Stomach (tissue), 9 donors: ENCODE results near the gene UBXN2A. TPM values are rescaled to one million over a fixed set of nuclear protein-coding genes. Genes with fewer than 3 reads are reported as not detected.

Experiments used
- DNase-seq, 2 donors: peaks; one replicate each; pipeline versions ENCODE4 v3.0.0 to v3.0.0-alpha.2; 2013 to 2019
- H3K27ac ChIP-seq, 5 donors: fragments of 200-600 bp in 4 of 5; sonication (generic) in 4 of 5; one replicate each; pipeline ENCODE4 v1.5.1; 2013 to 2019; ENCODE audit warnings: mild to moderate bottlenecking in 1 of 5, moderate library complexity in 1 of 5
- H3K27me3 ChIP-seq, 3 donors: fragments of 200-600 bp; sonication (generic); one replicate each; pipeline ENCODE4 v1.5.1; 2017 to 2019; ENCODE audit warnings: mixed run types in 1 of 3
- H3K36me3 ChIP-seq, 4 donors: fragments of 200-600 bp; sonication (generic); 1 replicate in 3 of 4; 2 replicates in 1 of 4; pipeline ENCODE4 v1.5.1; 2016 to 2019
- H3K4me1 ChIP-seq, 4 donors: fragments of 200-600 bp; sonication (generic); one replicate each; pipeline ENCODE4 v1.5.1; 2016 to 2019
- H3K4me3 ChIP-seq, 4 donors: fragments of 200-600 bp; sonication (generic) in 3 of 4; one replicate each; pipeline ENCODE4 v1.5.1; 2016 to 2019; ENCODE audit warnings: mild to moderate bottlenecking in 1 of 4
- H3K9me3 ChIP-seq, 4 donors: fragments of 200-600 bp; sonication (generic); one replicate each; pipeline ENCODE4 v1.5.1; 2016 to 2019
- EP300 ChIP-seq: sonication (generic); formaldehyde crosslinking; IDR thresholded peaks from one replicate; pipeline ENCODE4 v1.6.1; 2017; ENCODE audit warnings: antibody characterized with exemption
- POLR2A ChIP-seq, 4 donors: fragments of 450-650 bp; IDR thresholded peaks; one replicate each; pipeline ENCODE4 v1.6.1; 2016; ENCODE audit warnings: antibody characterized with exemption in 4 of 4, control low read depth in 2 of 4, mild to moderate bottlenecking in 1 of 4, moderate library complexity in 1 of 4
- POLR2AphosphoS5 ChIP-seq, 3 donors: sonication (generic); formaldehyde crosslinking; IDR thresholded peaks; one replicate each; pipeline ENCODE4 v1.6.1; 2016; ENCODE audit warnings: antibody characterized with exemption in 3 of 3
- WGBS, 5 donors: extraction: QIAGEN DNeasy Blood & Tissue Kit in 3 of 5; methylation state at CpG; one replicate each; pipeline versions ENCODE4 v1.1.5 to v1.1.7; 2013 to 2018; 5-methylcytosine and 5-hydroxymethylcytosine counted together
- intact Hi-C: fragments of 100-400 bp; cut with DNase I; formaldehyde crosslinking; loops from one replicate; pipeline ENCODE4 v1.15.1; 2023; ENCODE audit warnings: low total_unique reads
- polyA plus RNA-seq, 3 donors: library from polyadenylated mRNA; stranded (reverse); fragments of 200-250 nt; gene quantifications; one replicate each; pipeline ENCODE4 v1.2.3, GENCODE V29; 2013
- total RNA-seq, 5 donors: library from RNA; depleted of rRNA; stranded (reverse); fragments of >200 nt; gene quantifications; one replicate each; pipeline versions ENCODE4 v1.1.0 to v1.2.3, GENCODE V29; 2014 to 2016
- TF ChIP-seq, protein P1 (sequence below), 7 experiments: fragments of 450-650 bp in 4 of 7; fragments of 200-600 bp in 3 of 7; sonication (generic) in 3 of 7; IDR thresholded peaks; one replicate each; pipeline ENCODE4 v1.5.1; 2016 to 2019; ENCODE audit warnings: antibody characterized with exemption in 7 of 7, control low read depth in 2 of 7, mild to moderate bottlenecking in 1 of 7
- donor health status: healthy with polysubstance abuse.
- donor health status: Bipolar disorder and iron deficiency.
- donor health status: healthy.

The UBXN2A gene
- total and polyA plus RNA-seq, 8 donors = 3.6 to 53.6 (median 7.6) TPM

DNA sequence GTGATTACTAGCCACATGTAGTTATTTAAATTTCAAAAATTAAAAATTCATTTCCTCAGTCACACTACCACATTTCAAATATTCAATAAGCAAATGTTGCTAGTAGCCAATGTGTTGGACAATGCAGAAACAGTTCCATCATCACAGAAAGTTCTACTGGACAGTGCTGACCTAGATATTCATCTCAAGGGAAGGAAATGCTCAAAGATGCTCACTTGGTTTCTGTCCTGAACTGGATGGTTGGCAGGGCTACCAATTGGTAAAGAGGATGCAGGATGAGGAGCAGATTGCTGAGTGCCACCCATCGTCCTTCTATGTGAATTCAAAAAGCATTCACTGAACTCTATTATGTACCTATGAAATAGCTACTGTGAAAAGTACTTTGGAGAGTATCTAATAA, 6.0 kb upstream of the UBXN2A start:
- Histone ChIP-seq H3K27me3 (no peaks in the 10 kb centered on the region), H3K4me3 (no peak overlapping the region), H3K4me1 (peaks cover 0 to 9% (median 6%) of the 10 kb centered on the region in 4 donors), H3K27ac (no peak overlapping the region), H3K9me3 (no peaks in the 10 kb centered on the region), H3K36me3 (peaks cover 0 to 9% (median 4%) of the 10 kb centered on the region in 4 donors)
- no peak for TF ChIP-seq POLR2A (IDR thresholded peaks at IDR 0.05)
- no peak for TF ChIP-seq POLR2AphosphoS5 (IDR thresholded peaks at IDR 0.05)
- TF ChIP-seq EP300 = no peak
- TF ChIP-seq, protein P1, sequence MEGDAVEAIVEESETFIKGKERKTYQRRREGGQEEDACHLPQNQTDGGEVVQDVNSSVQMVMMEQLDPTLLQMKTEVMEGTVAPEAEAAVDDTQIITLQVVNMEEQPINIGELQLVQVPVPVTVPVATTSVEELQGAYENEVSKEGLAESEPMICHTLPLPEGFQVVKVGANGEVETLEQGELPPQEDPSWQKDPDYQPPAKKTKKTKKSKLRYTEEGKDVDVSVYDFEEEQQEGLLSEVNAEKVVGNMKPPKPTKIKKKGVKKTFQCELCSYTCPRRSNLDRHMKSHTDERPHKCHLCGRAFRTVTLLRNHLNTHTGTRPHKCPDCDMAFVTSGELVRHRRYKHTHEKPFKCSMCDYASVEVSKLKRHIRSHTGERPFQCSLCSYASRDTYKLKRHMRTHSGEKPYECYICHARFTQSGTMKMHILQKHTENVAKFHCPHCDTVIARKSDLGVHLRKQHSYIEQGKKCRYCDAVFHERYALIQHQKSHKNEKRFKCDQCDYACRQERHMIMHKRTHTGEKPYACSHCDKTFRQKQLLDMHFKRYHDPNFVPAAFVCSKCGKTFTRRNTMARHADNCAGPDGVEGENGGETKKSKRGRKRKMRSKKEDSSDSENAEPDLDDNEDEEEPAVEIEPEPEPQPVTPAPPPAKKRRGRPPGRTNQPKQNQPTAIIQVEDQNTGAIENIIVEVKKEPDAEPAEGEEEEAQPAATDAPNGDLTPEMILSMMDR (IDR thresholded peaks at IDR 0.05) = no peak
- DNase-seq = no peak
- intact Hi-C loops = no loop called here
- 37 to 77% (median 54%) methylated on average over 1 of the region's 1 CpG for WGBS, 5 donors

DNA sequence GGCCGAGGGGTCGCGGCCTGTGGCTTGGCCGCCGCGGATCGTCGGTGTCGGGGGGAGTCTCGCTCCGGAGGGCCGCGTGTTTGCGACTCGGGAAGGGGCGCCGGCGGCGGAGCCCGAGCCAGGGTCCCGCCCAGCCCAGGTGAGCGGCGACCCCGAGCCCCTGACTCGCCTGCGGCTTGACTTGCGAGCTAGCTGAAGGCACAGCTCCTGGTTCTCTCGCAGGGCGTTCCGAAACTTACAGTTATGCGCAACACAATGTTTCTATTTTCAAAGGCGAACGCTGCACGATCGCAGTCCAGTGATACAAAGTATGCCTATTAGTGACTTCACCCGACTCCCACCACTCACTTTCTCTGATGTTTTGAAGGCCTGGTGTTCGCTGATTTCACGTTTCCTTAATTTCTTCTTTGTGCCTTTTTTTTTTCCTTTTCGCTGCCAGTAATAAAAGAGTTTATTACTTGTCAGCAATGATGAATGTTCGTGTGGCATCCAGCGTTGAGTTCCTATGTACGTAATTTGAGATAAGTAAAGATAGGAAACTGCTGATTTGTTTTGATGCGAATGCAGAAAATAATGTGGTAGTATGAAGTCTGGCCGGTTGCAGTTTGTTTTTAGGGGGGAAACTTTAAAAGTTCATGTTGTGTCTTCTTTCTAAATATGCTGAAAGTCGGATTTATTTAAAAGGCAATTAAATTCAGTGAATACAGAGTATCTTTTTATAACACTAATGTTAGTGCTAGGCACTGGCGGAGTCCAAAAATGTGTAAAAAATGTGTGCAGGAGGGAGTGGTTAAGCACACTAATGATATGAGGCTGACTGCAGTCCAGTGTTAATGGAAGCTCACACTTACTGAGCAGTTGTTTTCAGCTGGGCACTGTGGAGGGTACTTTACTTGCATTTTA, 706 bp downstream of the UBXN2A start:
- H3K9me3 ChIP-seq = no peaks in the 10 kb centered on the region
- peak; percentile 47 to 73 for DNase-seq
- WGBS, 5 donors = 1 to 2% (median 1%) methylated on average over 29 to 46 of the region's 46 CpGs
- no peaks in the 10 kb centered on the region for H3K27me3 ChIP-seq
- H3K4me1 ChIP-seq = peaks cover 10 to 27% (median 21%) of the 10 kb centered on the region in 4 donors
- H3K36me3 ChIP-seq = no peaks in the 10 kb centered on the region
- TF ChIP-seq EP300 (no peak), POLR2A (IDR thresholded peaks at IDR 0.05) (no peak), POLR2AphosphoS5 (IDR thresholded peaks at IDR 0.05) (no peak)
- TF ChIP-seq, protein P1 (IDR thresholded peaks at IDR 0.05) = no peak
- peak overlapping the region; percentile 58 to 93 (median 89) for H3K4me3 ChIP-seq
- peak overlapping the region; percentile 82 to 97 (median 97) for H3K27ac ChIP-seq
- intact Hi-C loops = no loop called here

DNA sequence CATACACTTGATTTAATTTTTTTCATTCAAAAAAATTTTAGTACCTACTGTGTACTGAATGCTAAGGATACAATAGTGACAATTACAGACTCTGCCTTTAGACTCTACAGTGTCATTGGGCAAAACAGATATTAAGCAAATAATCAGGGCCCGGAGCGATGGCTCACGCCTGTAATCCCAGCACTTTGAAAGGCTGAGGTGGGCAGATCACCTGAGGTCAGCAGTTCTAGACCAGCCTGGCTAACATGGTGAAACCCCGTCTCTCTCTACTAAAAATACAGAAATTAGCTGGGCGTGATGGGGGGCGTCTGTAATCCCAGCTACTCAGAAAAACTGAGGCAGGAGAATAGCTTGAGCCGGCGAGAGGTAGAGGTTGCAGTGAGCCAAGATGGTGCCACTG, 1.4 kb downstream of the UBXN2A start:
- DNase-seq = no peak
- H3K9me3 ChIP-seq = no peaks in the 10 kb centered on the region
- WGBS, 5 donors = 71 to 84% (median 75%) methylated on average over 8 of the region's 8 CpGs
- peak overlapping the region in 1 of 5 donors; percentile 97 for H3K27ac ChIP-seq
- no peaks in the 10 kb centered on the region for H3K36me3 ChIP-seq
- TF ChIP-seq POLR2A (IDR thresholded peaks at IDR 0.05) (no peak), POLR2AphosphoS5 (IDR thresholded peaks at IDR 0.05) (no peak), EP300 (no peak)
- TF ChIP-seq, protein P1 (IDR thresholded peaks at IDR 0.05) = no peak
- H3K4me3 ChIP-seq = peak overlapping the region in 3 of 4 donors; percentile 58 to 92 (median 86)
- intact Hi-C loops = no loop called here
- peaks cover 10 to 27% (median 21%) of the 10 kb centered on the region in 4 donors for H3K4me1 ChIP-seq
- no peaks in the 10 kb centered on the region for H3K27me3 ChIP-seq

DNA sequence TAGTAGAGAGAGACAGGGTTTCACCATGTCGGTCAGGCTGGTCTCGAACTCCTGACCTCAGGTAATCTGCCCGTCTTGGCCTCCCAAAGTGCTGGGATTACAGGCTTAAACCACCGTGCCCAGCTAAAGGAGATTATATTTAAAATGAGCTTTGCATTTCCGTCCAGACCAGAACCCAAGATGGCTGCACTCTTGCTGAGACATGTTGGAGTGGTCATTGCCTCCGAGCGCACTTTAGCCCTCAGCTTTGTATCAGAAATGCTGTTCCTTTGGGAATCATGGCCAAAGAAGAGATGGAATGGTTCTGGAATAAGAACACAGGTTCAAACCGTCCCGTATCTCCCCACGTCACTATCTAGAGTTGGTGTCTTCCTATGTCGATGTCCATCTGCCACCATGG, 3.4 kb downstream of the UBXN2A start:
- TF ChIP-seq POLR2A (IDR thresholded peaks at IDR 0.05) = no peak
- TF ChIP-seq EP300 = no peak
- no peak for TF ChIP-seq POLR2AphosphoS5 (IDR thresholded peaks at IDR 0.05)
- TF ChIP-seq, protein P1 (IDR thresholded peaks at IDR 0.05) = no peak
- DNase-seq = no peak
- intact Hi-C loops = no loop called here
- Histone ChIP-seq H3K9me3 (no peaks in the 10 kb centered on the region), H3K27ac (no peak overlapping the region), H3K4me1 (peaks cover 10 to 27% (median 21%) of the 10 kb centered on the region in 4 donors), H3K4me3 (no peak overlapping the region), H3K36me3 (no peaks in the 10 kb centered on the region), H3K27me3 (no peaks in the 10 kb centered on the region)
- WGBS, 5 donors = 94 to 99% (median 98%) methylated on average over 11 of the region's 11 CpGs
